Heart left ventricle (tissue), 16 donors: ENCODE data around the gene LAMB3. TPM values are rescaled to one million over a fixed set of nuclear protein-coding genes. Genes with fewer than 3 reads are reported as not detected.

Source experiments
- ATAC-seq, 4 donors: fragments of 200-7000 bp; cut with Tn5 transposase; one replicate each; pipeline ENCODE4 v1.9.1; 2020 to 2022; ENCODE audit warnings: moderate library complexity in 4 of 4, mild to moderate bottlenecking in 3 of 4, moderate number of reproducible peaks in 1 of 4
- DNase-seq, 5 donors: peaks; one replicate each; pipeline ENCODE4 v3.0.0-alpha.2; 2020
- H3K27ac ChIP-seq, 12 donors: fragments of 200-600 bp; sonication (generic) in 4 of 12; one replicate each; pipeline versions ENCODE4 v1.5.0 to v1.8.0; 2016 to 2022; ENCODE audit warnings: mild to moderate bottlenecking in 2 of 12
- H3K27me3 ChIP-seq, 9 donors: fragments of 200-600 bp; sonication (generic) in 2 of 9; one replicate each; pipeline versions ENCODE4 v1.5.1 to v1.8.0; 2016 to 2022; ENCODE audit warnings: mild to moderate bottlenecking in 3 of 9
- H3K36me3 ChIP-seq, 9 donors: fragments of 200-600 bp; sonication (generic) in 2 of 9; one replicate each; pipeline versions ENCODE4 v1.5.0 to v1.8.0; 2018 to 2022; ENCODE audit warnings: mild to moderate bottlenecking in 2 of 9
- H3K4me1 ChIP-seq, 12 donors: fragments of 200-600 bp; sonication (generic) in 4 of 12; one replicate each; pipeline versions ENCODE4 v1.5.0 to v1.8.0; 2016 to 2022; ENCODE audit warnings: mild to moderate bottlenecking in 3 of 12
- H3K4me3 ChIP-seq, 12 donors: fragments of 200-600 bp; sonication (generic) in 4 of 12; one replicate each; pipeline versions ENCODE4 v1.5.0 to v1.8.0; 2017 to 2022; ENCODE audit warnings: mild to moderate bottlenecking in 9 of 12, moderate library complexity in 4 of 12
- H3K9me3 ChIP-seq, 12 donors: fragments of 200-600 bp; sonication (generic) in 4 of 12; one replicate each; pipeline versions ENCODE4 v1.5.0 to v1.8.0; 2016 to 2022; ENCODE audit warnings: mild to moderate bottlenecking in 1 of 12
- CTCF ChIP-seq, 12 donors: fragments of 200-600 bp; sonication (generic) in 4 of 12; IDR thresholded peaks; one replicate each; pipeline versions ENCODE4 v1.5.0 to v1.8.0; 2018 to 2022; ENCODE audit warnings: antibody characterized with exemption in 12 of 12, mild to moderate bottlenecking in 5 of 12
- POLR2A ChIP-seq, 2 donors: fragments of 450-650 bp; IDR thresholded peaks; one replicate each; pipeline ENCODE4 v1.6.1; 2017; ENCODE audit warnings: antibody characterized with exemption in 2 of 2, mild to moderate bottlenecking in 2 of 2, moderate library complexity in 2 of 2
- WGBS, 4 donors: extraction: QIAGEN DNeasy Blood & Tissue Kit in 2 of 4; methylation state at CpG; one replicate each; pipeline versions ENCODE4 v1.1.5 to v1.1.7; 2013 to 2018; 5-methylcytosine and 5-hydroxymethylcytosine counted together
- intact Hi-C, 10 donors: fragments of 100-400 bp; cut with DNase I; formaldehyde crosslinking; loops; one replicate each; pipeline versions ENCODE4 v1.11.1 to v1.14.2; 2022
- polyA plus RNA-seq, 2 donors: library from polyadenylated mRNA; stranded (reverse); fragments of 200-250 nt; gene quantifications; one replicate each; pipeline ENCODE4 v1.2.3, GENCODE V29; 2013
- total RNA-seq, 9 donors: library from RNA; depleted of rRNA in 2 of 9; stranded (reverse); fragments of >200 nt in 2 of 9; fragmentation: NEBNext Ultra II Directional in 3 of 9; extraction: Animal tissue kit (Norgen Biotek cat#: 25700) in 3 of 9; gene quantifications; one replicate each; pipeline versions ENCODE4 v1.1.0 to v1.2.4, GENCODE V29; 2016 to 2023
- donor health status: ischemic (EF 13 %, LVEDD 7.1; RV severe dilation, severe dysfunction).
- donor health status: healthy with polysubstance abuse.
- donor health status: DM: no; HTN: yes; CAD: no.
- donor health status: DM: no; HTN: no; CAD: no.
- donor health status: ischemic (EF 25% LVEDD 6.9; RV normal size, moderate dysfunction).
- donor health status: ischemic (EF 25% LVEDD 5.7; RV mildly dilated, moderate dysfunction).
- donor health status: healthy.
- donor health status: DM: yes; HTN: yes; CAD: no.
- donor health status: ischemic (EF 35%, LVEDD 5.7; RV mildly dilated, moderate dysfunction).
- donor health status: nonischemic (EF 11% LVEDD 7.7; RV severe dilation, severe dysfunction).
- donor health status: DM: yes; HTN: yes; CAD: no.
- donor health status: PGD.
- donor health status: ischemic (EF 29% LVEDD 5.4; RV normal size, mild dysfunction).
- donor health status: nonischemic (EF 23%, LVEDD 6.1; RV moderate dilation, normal function).

Gene LAMB3
- total and polyA plus RNA-seq, 11 donors: 0.83 to 7.4 (median 3.6) TPM

GRCh38 chr1:209688746-209689234 lies 36.6 kb upstream of the LAMB3 start:
- Histone ChIP-seq H3K9me3 (no peaks in the 10 kb centered on the region), H3K27ac (peak overlapping the region in 2 of 12 donors; percentile 5), H3K27me3 (no peaks in the 10 kb centered on the region), H3K36me3 (no peaks in the 10 kb centered on the region), H3K4me1 (peaks cover 0 to 63% (median 32%) of the 10 kb centered on the region in 12 donors), H3K4me3 (no peak overlapping the region)
- TF ChIP-seq POLR2A (IDR thresholded peaks at IDR 0.05): no peak
- no peak for TF ChIP-seq CTCF (IDR thresholded peaks at IDR 0.05)
- intact Hi-C loops: loop anchor here in 2 of 10 donors (5.0 kb wide), 2 partner anchors 41 to 46 kb away; no protein-coding TSS in a partner anchor
- DNase-seq (peak in 1 of 5 donors; percentile 26), ATAC-seq (peak; percentile 43 to 70 (median 59))
- 40 to 68% (median 62%) methylated on average over 1 of the region's 1 CpG for WGBS, 4 donors

- ATAC-seq: no peak
- H3K27me3 ChIP-seq: peaks cover 0 to 7% (median 0%) of the 10 kb centered on the region in 9 donors
- H3K4me1 ChIP-seq: peaks cover 0 to 46% (median 25%) of the 10 kb centered on the region in 12 donors
- no peaks in the 10 kb centered on the region for H3K36me3 ChIP-seq
- H3K9me3 ChIP-seq: no peaks in the 10 kb centered on the region
- no peak overlapping the region for H3K4me3 ChIP-seq
- DNase-seq: no peak
- WGBS, 4 donors: 62 to 70% (median 68%) methylated on average over 4 of the region's 4 CpGs
- no peak overlapping the region for H3K27ac ChIP-seq
- TF ChIP-seq CTCF (IDR thresholded peaks at IDR 0.05) (no peak), POLR2A (IDR thresholded peaks at IDR 0.05) (no peak)
- intact Hi-C loops: loop anchor here in 2 of 10 donors (5.0 kb wide), 2 partner anchors 39 to 44 kb away; no protein-coding TSS in a partner anchor
Observed at GRCh38 chr1:209686322-209686721, 34.1 kb upstream of the LAMB3 start.

GRCh38 chr1:209685821-209686220 lies 33.6 kb upstream of the LAMB3 start:
- no peak for TF ChIP-seq CTCF (IDR thresholded peaks at IDR 0.05)
- no peak for TF ChIP-seq POLR2A (IDR thresholded peaks at IDR 0.05)
- Histone ChIP-seq H3K4me3 (no peak overlapping the region), H3K4me1 (peaks cover 0 to 46% (median 25%) of the 10 kb centered on the region in 12 donors), H3K27ac (no peak overlapping the region), H3K27me3 (peaks cover 0 to 7% (median 0%) of the 10 kb centered on the region in 9 donors), H3K36me3 (no peaks in the 10 kb centered on the region), H3K9me3 (no peaks in the 10 kb centered on the region)
- 64 to 74% (median 71%) methylated on average over 4 of the region's 4 CpGs for WGBS, 4 donors
- ATAC-seq: peak in 1 of 4 donors; percentile 19
- intact Hi-C loops: loop anchor here in 2 of 10 donors (5.0 kb wide), 2 partner anchors 39 to 44 kb away; no protein-coding TSS in a partner anchor
- DNase-seq: no peak

GRCh38 chr1:209678981-209679539 lies 26.8 kb upstream of the LAMB3 start:
- no peak overlapping the region for H3K4me3 ChIP-seq
- intact Hi-C loops: loop anchor here in 4 of 10 donors (5.0 kb wide), 3 partner anchors 37 to 52 kb away; no protein-coding TSS in a partner anchor
- H3K9me3 ChIP-seq: no peaks in the 10 kb centered on the region
- H3K36me3 ChIP-seq: peaks cover 0 to 5% (median 0%) of the 10 kb centered on the region in 9 donors
- 79 to 93% (median 89%) methylated on average over 4 of the region's 4 CpGs for WGBS, 4 donors
- ATAC-seq (no peak), DNase-seq (no peak)
- H3K27me3 ChIP-seq: peaks cover 0 to 23% (median 0%) of the 10 kb centered on the region in 9 donors
- H3K27ac ChIP-seq: no peak overlapping the region
- no peak for TF ChIP-seq POLR2A (IDR thresholded peaks at IDR 0.05)
- TF ChIP-seq CTCF (IDR thresholded peaks at IDR 0.05): no peak
- H3K4me1 ChIP-seq: peaks cover 0 to 29% (median 16%) of the 10 kb centered on the region in 12 donors
